ENCODE data around the gene MCM5. TPM values are rescaled to one million over a fixed set of nuclear protein-coding genes. Genes with fewer than 3 reads are reported as not detected.

The MCM5 gene
- total and polyA plus RNA-seq, 2 of the 13 experiments (the other 11 are each of a cell fraction or from before 2014, with no cell fraction given) = 40.2 to 93.5 TPM

DNA sequence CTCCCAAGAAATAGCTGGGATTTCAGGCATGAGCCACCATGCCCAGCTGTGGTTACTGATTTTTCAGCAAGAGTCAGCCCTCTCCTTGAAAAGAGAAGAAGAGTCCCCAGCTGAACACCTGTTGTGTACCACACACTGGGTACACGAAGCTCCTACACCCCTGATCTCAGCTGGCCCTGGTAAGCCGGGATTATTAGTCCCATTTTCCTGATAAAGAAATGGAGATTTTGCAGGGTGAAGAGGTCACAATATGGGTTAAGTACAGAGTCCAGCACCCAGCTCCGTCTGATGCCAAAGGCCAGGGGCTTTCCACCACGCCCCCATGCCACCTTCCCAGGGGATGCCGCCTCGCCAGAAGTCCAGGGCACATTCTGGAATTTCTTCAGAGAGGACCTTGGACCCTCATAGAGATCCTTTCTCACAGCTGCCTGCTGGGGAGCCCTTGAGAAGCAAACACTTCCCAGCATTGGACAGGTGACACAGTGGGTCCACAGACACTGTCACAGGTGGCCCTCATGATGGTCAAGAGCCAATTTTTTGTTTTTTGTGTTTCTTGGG is 38.9 kb upstream of the MCM5 start:
- ATAC-seq = no peak
- 4% methylated on average over 6 of the region's 6 CpGs for WGBS (ENCODE audit: low lambda C conversion rate)
- Histone ChIP-seq H3K27ac (ENCODE audit: extremely low read length, insufficient read depth, low read length) (no peak overlapping the region), H3K79me2 (ENCODE audit: insufficient read depth, low read length) (no peaks in the 10 kb centered on the region), H3K27me3 (ENCODE audit: control insufficient read depth in 1 of 2, insufficient read depth in 2 of 2, low read length in 2 of 2) (no peaks in the 10 kb centered on the region; a peak in 2 of 5 replicates), H3K4me2 (ENCODE audit: low read depth, low read length) (peak overlapping the region; percentile 23; the same call in 1 of the 2 replicates), H3K9ac (ENCODE audit: insufficient read depth, low read depth, low read length) (no peak overlapping the region), H3K9me3 (ENCODE audit: low read length) (no peaks in the 10 kb centered on the region), H3K4me3 (replicated peaks in 1 of 3; ENCODE audit: insufficient read depth in 1 of 3, low read depth in 2 of 3, low read length in 3 of 3) (no peak overlapping the region), H2AFZ (ENCODE audit: low read length) (no peak overlapping the region), H4K20me1 (ENCODE audit: insufficient read depth, low read length) (no peaks in the 10 kb centered on the region), H3K4me1 (ENCODE audit: insufficient read depth, low read length) (peaks cover 82% of the 10 kb centered on the region), H3K36me3 (replicated peaks in 1 of 2; ENCODE audit: control insufficient read depth in 1 of 2, insufficient read depth in 2 of 2, low read length in 2 of 2) (no peaks in the 10 kb centered on the region)
- in situ Hi-C loops (cut with HindIII; ENCODE audit: extremely low pct_ligation_motif_present, low pct_unique_long_range_greater_than_20kb) (no loop called here), intact Hi-C loops (cut with micrococcal nuclease; ENCODE audit: unreplicated experiment) (no loop called here)
- TF ChIP-seq HNF4G (IDR thresholded peaks at IDR 0.05; ENCODE audit: borderline replicate concordance, low read depth, low read length) (peak; percentile 51; the same call in 1 of the 2 replicates), HNF4G (CRISPR knock-in tag; IDR thresholded peaks at IDR 0.05; ENCODE audit: borderline replicate concordance, low read depth) (no peak), ZNF629 (CRISPR knock-in tag; conservative IDR thresholded peaks at IDR 0.05) (peak; percentile 79; the same call in 1 of the 2 replicates), RARA (CRISPR knock-in tag; IDR thresholded peaks at IDR 0.05) (0 out of 2 replicates have a peak, but pooled peaks have one; percentile 40), NR2F1 (CRISPR knock-in tag; IDR thresholded peaks at IDR 0.05) (peak in 1 of 2 experiments; percentile 52; a peak in 1 of 4 replicates), RELA (CRISPR knock-in tag; IDR thresholded peaks at IDR 0.05) (no peak), NR2F2 (IDR thresholded peaks at IDR 0.05; ENCODE audit: borderline replicate concordance, low read depth) (peak; percentile 17; the same call in 1 of the 2 replicates), HNF4A (CRISPR knock-in tag; IDR thresholded peaks at IDR 0.05) (peak; percentile 61; the same call in 1 of the 2 replicates)
- TF ChIP-seq, protein P1, sequence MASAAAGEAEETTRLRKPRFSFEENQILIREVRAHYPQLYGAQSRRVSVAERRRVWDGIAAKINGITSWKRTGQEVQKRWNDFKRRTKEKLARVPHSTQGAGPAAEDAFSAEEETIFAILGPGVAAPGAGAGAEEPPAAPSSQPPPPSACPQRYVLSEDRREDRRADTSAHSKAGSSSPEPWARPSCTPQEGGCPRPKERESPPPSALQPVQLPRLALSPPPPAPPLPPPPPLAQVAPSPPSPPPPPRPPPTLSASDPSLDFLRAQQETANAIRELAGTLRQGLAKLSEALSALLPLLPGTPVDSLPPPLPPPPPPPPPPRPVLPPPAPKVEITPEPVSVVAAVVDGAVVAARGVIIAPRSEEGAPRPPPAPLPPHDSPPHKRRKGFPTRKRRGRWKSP (CRISPR knock-in tag; IDR thresholded peaks at IDR 0.05) = no peak
- TF ChIP-seq, protein P2, sequence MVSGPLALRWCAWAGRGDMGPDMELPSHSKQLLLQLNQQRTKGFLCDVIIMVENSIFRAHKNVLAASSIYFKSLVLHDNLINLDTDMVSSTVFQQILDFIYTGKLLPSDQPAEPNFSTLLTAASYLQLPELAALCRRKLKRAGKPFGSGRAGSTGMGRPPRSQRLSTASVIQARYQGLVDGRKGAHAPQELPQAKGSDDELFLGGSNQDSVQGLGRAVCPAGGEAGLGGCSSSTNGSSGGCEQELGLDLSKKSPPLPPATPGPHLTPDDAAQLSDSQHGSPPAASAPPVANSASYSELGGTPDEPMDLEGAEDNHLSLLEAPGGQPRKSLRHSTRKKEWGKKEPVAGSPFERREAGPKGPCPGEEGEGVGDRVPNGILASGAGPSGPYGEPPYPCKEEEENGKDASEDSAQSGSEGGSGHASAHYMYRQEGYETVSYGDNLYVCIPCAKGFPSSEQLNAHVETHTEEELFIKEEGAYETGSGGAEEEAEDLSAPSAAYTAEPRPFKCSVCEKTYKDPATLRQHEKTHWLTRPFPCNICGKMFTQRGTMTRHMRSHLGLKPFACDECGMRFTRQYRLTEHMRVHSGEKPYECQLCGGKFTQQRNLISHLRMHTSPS (CRISPR knock-in tag; IDR thresholded peaks at IDR 0.05; ENCODE audit: low read depth) = peak; percentile 65; the same call in 1 of the 2 replicates
- TF ChIP-seq, protein P3, sequence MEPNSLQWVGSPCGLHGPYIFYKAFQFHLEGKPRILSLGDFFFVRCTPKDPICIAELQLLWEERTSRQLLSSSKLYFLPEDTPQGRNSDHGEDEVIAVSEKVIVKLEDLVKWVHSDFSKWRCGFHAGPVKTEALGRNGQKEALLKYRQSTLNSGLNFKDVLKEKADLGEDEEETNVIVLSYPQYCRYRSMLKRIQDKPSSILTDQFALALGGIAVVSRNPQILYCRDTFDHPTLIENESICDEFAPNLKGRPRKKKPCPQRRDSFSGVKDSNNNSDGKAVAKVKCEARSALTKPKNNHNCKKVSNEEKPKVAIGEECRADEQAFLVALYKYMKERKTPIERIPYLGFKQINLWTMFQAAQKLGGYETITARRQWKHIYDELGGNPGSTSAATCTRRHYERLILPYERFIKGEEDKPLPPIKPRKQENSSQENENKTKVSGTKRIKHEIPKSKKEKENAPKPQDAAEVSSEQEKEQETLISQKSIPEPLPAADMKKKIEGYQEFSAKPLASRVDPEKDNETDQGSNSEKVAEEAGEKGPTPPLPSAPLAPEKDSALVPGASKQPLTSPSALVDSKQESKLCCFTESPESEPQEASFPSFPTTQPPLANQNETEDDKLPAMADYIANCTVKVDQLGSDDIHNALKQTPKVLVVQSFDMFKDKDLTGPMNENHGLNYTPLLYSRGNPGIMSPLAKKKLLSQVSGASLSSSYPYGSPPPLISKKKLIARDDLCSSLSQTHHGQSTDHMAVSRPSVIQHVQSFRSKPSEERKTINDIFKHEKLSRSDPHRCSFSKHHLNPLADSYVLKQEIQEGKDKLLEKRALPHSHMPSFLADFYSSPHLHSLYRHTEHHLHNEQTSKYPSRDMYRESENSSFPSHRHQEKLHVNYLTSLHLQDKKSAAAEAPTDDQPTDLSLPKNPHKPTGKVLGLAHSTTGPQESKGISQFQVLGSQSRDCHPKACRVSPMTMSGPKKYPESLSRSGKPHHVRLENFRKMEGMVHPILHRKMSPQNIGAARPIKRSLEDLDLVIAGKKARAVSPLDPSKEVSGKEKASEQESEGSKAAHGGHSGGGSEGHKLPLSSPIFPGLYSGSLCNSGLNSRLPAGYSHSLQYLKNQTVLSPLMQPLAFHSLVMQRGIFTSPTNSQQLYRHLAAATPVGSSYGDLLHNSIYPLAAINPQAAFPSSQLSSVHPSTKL (CRISPR knock-in tag; IDR thresholded peaks at IDR 0.05) = 0 out of 2 replicates have a peak, but pooled peaks have one; percentile 17
- TF ChIP-seq, protein P4, sequence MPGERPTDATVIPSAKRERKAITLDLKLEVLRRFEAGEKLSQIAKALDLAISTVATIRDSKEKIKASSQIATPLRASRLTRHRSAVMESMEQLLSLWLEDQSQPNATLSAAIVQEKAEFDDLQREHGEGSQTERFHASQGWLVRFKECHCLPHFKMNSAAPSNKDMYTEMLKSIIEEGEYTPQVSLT (CRISPR knock-in tag; IDR thresholded peaks at IDR 0.05; ENCODE audit: borderline replicate concordance, low read depth) = no peak
- ChIA-PET CTCF (ENCODE audit: low intra/inter-chr PET ratio, low total read pairs) (no interaction called here), POLR2A (interaction anchor here (0.7 kb wide), 1 partner anchor 38 kb away, joined by 3 read pairs; no protein-coding TSS in a partner anchor)
- no peak for DNase-seq (ENCODE audit: low spot score)
- BruUV-seq (replicated peaks) = no TSS peak
- FAIRE-seq = no peak

All from HepG2 (cell line).